NCI-H526 (cell line): Measurements from ENCODE around the gene TAS1R1.
"Not testable (repeated sequence)": the region's sequence is repeated elsewhere in the genome, so short reads cannot be mapped to it uniquely, and the experiment has no call there.

Source experiments
- DNase-seq, 2 experiments: peaks; one replicate each; lab custom pipeline; 2025; lab: John Stamatoyannopoulos, UW

Gene TAS1R1

DNA sequence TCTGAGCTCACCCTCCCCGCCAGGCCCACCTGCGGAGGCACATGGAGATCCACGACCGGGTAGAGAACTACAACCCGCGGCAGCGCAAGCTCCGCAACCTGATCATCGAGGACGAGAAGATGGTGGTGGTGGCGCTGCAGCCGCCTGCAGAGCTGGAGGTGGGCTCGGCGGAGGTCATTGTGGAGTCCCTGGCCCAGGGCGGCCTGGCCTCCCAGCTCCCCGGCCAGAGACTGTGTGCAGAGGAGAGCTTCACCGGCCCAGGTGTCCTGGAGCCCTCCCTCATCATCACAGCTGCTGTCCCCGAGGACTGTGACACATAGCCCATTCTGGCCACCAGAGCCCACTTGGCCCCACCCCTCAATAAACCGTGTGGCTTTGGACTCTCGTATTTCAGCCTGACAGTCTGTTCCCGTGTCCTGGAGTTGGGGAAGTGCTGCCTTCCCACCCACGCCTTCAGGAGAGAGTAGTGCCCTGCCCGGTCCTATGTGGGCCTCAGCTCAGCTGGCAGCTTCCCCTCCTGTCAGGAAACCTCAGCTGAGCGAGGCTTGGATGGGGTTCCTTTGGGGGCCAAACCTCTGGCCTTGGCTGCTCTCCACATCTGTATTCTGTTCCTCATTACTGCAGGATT lies 33.9 kb downstream of the TAS1R1 start:
- no peak for DNase-seq

DNA sequence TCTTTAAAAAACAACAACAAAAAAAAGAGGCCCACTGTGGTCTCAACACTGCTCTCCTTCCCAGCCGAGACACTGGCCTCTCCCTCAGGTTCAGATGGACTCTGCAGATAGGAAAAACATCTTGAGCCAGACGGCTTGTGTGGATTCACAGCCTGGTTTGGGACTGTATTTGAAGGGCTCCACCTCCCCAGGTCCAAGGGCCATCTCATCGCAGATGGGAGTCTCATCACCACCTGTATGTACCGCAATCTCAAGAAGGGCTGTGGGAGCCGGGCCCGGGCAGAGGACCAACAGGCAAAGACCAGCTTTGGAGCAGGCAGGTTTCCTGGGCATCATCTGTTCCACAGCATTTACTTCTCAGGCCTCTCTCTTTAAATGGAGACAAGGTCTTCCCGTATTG lies 34.9 kb downstream of the TAS1R1 start:
- no peak for DNase-seq

DNA sequence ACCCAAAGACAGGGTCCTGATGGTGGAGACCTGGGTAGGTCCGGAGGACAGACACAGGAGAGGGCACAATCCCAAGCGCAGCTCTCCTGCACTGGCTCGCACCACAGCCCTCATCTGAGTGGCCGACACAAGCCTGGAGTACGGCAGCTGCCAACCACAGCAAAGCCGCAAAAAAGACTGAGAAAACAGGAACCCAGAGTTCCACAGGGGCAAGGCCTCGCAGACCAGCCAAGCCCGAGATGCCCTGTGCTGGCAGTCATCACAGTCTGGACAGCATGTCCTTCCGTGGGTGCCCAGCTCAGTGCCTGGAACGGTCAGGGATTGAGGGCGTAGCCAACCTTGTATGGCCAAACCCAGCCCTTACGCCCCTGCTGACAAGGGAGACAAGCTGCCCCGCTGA lies 36.1 kb downstream of the TAS1R1 start:
- DNase-seq: no peak

DNA sequence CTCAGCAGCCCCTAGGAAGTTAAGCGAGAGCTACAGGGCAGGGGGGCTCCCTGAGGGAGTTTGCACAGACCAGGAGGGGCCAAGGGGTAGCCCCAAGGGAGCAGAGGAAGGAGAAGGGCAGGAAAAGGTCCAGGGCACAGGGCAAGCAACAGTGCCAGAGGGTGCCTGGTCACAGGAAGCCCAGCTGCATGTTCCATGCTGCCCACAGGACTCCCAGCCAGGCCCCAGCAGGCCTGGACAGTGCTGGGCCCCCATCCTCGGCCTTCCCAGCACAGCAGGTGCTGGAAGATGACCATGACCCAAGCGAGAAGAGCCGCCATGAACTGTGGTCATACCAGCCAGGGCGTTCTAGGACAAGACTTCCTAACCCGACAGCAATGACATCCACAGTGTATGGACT lies 36.5 kb downstream of the TAS1R1 start:
- DNase-seq: no peak

DNA sequence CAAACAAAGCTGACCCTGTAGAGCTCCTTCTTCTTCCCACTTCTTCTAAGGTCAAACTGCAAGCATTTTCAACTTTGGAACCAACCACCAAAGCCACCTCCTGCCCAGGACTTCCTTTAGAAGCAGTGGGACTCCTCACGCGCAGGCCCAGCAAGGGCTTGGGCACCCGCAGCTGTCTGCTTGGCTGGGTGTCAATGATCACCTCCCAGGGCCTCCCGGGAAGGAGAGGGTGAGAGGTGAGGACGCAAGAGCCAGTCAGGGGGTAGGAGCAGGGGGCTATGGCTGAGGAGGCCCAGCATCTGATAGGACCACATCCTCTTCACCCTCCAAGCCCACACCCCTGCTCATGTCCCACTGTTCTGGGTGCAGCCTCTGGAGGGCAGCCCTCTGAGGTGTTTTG lies 37.3 kb downstream of the TAS1R1 start:
- no peak for DNase-seq

DNA sequence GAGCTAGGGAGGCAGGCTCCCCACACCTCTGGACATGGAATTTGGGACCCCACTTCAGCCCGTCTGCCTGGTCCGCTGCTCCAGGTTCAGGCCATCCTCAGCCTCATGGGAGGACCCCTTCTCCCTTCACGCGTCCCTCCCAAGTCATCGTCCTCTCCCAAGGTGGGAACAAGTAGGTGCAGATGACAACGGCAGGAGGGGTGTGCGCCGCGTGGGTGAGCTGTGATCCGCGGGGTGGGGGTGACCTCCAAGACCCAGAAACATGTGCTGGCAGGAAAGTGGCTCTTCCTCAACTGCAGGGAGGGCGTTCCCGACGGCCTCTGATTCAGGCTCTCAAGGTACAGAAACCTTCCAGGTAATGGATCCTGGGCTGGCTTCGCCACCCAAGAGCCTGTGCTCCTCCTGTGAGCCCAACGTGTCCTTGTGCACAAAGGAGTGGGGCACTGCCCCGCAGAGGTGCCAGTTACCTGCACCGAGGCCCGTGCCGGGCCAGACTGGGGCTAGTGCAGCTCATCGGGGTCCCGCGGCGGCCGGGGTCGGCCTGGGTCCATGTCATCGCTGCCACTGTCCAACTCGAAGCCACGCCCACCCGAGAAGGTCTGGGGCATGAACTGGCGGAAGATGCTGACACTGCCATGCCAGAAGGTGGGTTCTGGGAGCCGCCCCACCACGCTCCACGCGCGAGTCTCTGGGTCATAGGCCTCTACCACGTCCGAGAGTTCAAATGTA lies 37.9 kb downstream of the TAS1R1 start:
- no peak for DNase-seq

DNA sequence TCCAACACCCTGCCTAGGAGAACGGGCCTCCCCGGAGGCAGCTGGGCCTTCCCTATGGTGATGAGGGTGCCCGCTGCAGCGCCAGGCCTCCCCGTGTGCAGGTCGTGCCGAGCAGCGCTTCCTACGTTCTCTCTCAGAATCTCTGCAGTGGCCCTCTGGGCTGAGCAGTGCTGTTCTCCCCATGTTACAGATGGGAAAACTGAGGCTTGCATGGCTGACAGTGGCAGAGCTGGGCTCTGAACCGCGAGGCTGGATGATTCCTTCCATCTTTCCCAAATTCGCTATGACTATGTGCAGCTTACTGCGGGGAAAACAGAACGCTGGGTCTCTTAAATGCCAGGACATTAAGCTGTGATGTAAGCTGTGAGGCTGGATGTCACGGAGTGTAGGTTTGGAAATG lies 38.7 kb downstream of the TAS1R1 start:
- DNase-seq: no peak

DNA sequence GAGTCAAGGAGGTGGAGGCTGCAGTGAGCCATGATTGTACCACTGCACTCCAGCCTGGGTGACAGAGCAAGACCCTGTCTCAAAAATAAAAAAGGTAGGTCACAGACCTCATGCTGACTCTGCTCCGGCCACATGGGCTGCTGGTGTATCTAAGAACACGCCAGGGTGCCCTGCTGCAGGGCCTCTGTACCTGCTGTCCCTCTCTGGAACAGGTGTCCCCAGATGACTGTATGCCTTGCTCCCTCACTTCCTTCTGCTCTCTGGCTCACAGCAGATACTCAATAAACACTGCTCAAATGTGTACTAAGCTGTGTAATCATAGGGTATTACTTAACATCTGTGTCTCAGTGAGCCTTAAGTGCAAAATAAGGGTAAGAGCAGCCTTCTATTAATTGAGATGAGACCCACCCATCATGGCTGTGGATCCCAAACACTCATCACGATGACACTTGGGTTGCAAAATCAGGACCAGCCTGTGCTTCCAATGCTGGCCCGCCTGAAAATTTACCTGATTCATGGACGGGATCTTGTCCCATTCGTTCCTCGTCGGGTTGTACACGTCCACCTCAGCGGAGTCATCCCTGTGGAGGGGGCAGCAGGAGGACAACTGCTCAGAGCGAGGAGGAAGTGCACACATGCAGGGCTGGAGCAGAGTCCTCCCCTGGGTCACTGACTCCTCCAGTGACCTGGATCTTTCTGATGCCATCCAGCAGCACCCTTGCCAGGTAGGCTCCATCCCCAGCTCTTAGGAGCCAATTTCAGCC lies 40.1 kb downstream of the TAS1R1 start:
- DNase-seq: no peak

DNA sequence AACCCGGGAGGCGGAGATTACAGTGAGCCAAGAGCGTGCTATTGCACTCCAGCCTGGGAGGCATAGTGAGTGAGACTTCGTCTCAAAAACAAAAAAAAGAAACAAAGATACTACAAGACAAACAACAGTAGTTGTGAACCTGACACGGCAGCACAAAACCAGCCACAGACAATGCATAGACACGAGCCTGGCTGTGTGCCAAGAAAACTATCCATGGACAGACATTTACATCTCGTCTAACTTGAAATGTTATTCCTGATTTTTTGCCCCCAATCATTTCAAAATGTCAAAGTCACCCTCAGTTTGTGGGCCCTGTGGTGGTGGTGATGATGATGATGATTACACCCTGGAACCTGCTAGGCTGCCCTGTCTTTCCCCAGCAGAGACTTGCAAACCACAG lies 41.2 kb downstream of the TAS1R1 start:
- DNase-seq: no peak

DNA sequence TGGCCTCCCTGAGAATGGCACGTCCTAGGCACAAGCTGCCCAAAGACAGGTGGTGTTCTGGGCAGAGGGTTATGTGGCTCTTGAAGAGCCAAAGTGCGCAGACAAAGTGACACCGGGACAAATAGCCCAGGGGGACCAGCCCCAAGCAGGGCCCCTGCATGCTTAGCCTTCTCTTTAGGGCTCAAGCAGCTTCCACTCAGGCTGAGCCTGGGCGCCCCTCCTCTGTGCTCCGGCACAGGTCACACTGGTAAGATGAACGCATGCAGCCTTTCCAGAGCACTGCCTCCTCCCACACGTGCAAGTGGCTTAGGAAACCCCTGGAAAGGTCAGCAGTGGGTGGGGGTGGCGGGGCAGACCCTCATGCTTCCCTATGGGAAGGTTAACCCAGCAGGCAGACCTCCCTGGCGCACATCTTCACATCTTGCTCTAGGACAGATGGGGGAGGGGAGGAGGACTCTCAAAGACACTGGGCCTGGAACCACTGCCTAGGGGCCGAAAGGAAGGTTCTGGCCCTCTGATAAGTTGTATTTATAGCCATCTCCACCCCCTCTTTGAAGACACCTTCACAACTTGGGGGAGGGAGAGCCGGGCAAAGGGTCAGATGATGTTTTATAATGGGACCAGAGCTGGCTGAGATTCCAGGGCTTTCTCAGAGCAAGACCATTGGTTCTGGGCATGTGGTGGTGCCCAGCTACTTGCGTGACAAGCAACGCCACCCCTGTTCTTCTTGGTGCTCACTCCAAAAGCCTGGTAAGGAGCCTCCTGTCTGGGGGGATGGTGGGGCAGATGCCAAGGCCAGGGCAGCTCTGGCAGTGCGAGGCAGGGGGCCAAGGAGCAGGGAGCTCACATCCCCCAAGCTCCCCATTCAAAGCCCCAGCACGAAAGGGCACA lies 42.0 kb downstream of the TAS1R1 start:
- DNase-seq: no peak

DNA sequence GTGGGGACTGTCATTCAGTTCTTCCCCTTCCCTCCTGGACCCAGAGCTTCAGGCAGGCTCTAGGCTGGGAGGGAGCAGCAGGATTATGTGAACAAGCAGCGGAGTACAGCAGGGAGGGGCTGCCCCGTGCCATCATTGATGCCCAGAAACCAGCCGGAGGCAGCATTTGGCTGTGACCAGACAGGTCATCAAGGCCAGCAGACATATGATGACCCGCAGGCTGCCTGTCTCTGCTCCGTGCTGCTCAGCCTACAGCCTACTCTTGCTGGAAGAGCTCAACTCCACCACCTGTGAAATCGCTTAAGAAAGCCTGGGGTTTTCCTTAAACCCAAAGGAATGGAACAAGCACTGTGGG lies 42.6 kb downstream of the TAS1R1 start:
- no peak for DNase-seq

DNA sequence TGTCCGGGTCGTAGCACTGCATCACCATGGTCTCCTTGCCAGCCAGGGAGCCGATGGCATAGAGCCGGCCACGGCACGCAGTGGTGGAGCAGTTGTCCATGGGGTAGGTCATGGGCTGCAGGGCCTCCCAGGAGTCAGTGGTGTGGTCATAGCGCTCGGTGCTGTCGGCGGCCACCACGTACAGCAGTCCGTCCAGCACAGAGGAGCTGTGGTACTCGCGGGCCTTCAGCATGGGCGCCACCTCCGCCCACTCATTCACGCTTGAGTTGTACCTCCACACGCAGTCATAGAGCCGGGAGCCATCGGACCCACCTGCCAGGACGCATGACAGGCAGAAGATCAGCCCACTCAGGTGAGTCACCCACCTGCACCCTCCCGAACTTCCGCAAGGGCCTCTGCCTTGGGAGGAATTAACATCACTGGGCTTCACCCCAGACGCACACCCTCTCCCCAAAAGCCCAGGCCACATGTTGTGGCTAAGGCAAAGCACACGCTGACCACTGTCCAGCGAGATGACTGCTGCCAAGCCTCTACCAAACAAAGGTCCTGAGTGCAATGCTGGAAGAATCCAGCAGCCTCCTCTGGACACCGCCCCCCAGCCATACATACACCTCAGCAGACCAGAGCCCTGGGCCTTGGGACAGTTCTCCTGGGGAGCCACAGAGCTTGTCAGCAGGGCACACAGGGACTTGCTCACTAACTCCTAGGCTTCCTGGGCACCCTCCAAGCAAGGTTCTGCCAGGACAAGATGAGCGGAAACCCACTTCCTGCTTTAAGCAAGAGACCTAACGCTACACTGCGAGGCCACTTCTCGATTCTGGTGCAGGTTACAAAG lies 44.3 kb downstream of the TAS1R1 start:
- DNase-seq: peak in 1 of 2 experiments; percentile 32

DNA sequence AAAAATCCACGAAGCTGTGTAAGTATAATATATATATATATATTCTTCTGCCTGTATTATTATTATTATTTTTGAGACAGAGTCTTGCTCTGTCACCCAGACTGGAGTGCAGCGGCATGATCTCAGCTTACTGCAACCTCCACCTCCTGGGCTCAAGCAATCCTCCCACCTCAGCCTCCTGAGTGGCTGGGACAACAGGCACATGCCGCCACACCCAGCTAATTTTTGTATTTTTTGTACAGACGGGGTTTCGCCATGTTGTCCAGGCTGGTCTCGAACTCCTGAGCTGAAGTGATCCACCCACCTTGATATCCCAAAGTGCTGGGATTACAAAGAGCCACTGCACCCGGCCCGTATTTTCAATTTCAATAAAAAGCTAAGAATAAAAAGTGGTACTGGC lies 44.9 kb downstream of the TAS1R1 start:
- not testable (repeated sequence) for DNase-seq

DNA sequence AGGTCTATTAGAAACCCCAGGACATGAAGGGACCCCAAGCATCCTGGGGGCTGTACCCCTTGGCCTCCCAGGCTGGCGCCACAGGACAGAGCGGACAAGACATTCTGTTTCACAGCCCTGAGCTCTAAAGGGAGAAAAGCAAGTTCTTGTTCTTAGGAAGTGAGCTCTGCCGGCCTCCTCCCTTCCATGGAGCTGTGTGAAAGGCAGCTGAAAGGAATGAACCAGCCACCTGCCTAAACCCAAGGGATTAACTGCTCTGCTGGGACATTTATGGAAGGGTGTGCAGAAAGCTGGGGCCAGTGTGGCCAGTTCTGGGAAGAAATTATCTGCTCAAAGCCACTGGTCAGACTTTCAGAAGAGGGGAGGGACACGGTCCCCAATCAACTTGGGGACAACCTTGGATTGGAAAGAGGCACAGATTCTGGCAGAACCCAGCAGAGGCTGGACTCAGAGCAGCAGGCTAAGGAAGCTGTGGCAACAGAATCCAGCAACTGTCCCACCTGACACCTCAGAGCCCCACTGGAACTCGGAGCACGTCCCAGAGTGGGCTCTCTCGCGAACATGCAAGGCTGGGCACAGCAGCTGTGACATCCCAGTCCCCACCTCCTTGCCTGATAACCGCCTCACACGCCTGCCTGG lies 45.4 kb downstream of the TAS1R1 start:
- peak in 1 of 2 experiments; percentile 52 for DNase-seq

DNA sequence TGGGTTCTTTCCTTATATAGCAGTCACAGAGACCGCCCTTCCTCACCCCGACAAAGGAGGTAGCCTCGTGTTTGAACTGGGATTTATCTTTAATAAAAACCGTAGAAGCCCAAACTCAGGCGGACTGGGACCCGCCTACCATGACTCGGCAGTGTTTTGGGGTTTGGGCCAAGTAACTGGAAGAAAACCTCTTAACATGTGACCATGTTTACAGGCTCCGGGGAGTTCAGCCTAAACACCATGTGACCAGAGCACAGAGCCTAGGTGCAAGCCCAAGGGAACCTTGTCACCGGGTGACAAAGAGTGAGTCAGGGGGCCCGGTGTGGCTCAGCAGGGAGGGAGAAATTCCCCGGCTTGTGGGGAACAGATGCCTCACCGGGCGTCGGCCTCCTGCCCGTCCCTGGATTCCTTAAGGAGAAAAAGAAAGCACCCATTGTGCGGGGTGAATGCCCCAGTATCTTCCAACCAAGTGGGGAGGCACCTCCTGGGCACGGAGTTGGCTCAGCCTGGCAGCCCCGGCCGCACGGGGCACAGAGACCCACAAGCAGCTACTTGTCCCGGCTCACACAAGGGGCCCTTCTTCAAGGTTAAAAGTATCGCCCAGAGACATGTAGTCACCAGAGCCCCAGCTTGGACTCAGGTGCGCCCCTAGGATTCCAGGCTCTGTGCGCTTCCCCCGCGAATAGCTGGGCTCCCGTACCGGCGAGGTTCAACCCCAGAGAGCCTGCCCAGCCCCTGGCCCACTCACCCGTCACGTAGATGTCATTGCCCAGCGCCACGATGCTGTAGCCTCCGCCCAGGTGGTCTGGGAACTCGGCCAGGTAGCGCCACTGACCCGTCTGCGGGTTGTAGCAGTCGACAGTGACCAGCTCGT lies 46.2 kb downstream of the TAS1R1 start:
- DNase-seq: peak in 1 of 2 experiments; percentile 62

DNA sequence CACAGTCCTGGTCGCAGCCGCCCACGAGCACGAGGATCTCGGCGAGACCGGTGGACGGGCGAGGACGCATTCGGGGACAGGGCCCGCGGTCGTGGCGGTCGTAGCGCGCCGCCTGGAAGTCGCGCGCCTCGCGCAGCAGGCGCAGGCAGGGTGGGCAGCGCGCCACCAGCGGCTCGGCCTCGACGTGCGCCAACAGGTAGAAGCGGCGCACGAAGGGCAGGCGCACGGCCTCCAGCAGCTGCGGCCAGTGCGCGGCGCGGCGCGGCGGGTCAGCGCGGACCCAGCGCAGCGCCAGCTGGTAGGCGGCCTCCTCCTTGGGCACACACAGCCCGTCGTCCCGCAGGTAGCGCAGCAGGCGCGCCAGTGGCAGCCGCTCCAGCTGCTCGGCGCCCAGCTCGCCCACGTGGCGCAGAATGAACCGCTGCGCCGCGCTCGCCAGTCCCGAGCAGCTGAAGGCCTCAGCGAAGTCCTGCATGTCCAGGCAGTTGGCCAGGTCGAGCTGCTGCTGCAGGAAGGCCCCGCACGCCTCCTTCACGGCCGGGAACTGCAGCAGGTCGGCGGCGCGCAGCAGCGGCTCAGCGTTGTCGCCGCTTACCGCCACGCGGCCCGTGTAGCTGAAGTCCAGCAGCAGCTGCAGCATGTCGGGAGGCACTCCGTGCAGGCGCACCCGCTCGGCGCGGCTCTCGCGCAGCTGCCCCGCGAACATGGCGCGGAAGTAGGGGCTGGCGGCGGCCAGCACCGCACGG lies 47.0 kb downstream of the TAS1R1 start:
- DNase-seq: peak in 1 of 2 experiments; percentile 65

DNA sequence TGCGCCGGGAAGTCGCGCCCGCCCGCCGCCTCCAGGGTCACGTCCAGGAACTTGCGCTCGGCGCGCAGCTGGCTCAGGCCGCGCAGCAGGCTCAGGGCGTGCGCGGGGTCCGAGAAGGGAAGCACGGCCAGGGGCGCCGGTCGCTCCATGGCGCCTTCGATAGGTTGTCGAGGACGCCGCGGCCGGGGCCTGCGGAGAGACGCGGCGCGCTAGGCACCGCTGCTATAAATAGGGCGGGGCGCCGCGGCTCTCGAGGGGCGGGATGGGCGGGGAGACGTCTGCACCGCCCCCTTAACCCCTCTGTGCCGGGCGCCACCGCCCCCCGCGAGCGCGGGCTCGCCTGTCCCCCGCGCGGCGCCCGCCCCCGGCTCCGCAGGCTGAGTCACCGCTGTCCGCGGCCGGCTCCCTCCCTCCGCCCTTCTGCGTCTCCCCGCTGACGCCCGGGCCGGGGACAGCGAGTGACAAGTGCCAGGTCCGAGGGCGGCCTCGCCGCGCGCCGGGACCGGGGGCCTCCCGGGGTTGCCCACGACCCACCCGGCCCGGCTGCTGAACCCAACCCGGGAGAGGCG lies 47.6 kb downstream of the TAS1R1 start, which contains the start of gene KLHL21:
Gene KLHL21 (minus strand): TSS at position 201 of the 569 bp plus-strand sequence. CDS start 52 bp downstream, at position 149.
- peak; percentile 74 to 94 for DNase-seq

DNA sequence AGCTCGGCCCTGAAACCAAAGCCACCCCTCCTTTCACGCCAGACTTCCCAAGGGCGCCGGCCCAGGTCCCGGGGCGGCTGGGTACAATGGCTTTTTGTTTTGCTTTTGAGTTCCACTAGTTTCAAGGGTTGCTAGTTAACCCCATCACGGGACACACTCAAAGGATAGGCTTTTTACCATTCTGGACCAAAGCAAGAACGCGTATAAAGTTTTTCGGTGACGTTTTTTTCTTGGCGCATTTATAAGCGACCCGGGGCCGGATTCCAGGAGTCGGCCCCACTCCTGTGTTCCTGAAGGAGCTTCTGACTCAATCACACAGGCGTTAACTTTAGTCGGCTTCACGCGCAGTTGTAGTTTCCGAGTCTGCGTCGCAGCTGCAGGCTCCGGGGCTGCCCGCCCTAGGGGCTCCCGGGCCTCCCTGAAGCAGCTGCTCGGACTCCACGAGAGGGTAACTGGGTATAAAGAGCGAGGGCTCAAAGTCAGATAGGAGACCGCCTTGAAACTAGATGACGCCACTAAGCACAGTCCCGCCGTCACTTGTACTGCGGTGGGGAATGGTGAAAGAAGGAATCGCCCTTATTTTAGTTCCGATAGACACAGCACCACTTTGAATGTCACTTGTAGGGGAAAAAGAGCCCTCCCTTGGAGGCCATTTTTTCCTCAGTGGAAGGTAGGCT lies 48.3 kb downstream of the TAS1R1 start:
- DNase-seq: peak; percentile 81 to 91
